Keratinocyte (primary cell): Measurements from ENCODE around the gene CCL15. TPM values are rescaled to one million over a fixed set of nuclear protein-coding genes. Genes with fewer than 3 reads are reported as not detected.

Experiments used
- DNase-seq: peaks from one replicate; pipeline ENCODE4 v3.0.0-alpha.2; 2011; ENCODE audit warnings: low read depth, missing footprints, low spot score
- FAIRE-seq: peaks from 2 replicates; lab custom pipeline; 2011; peaks lifted over from hg19 to GRCh38; lab: Jason Lieb, UNC
- H2AFZ ChIP-seq: 2 replicates; pipeline ENCODE4 v1.6.0; 2012; ENCODE audit warnings: low read length, control low read depth, inconsistent platforms; ENCODE audit not compliant: control insufficient read depth
- H3K27ac ChIP-seq: 2 replicates; pipeline ENCODE4 v1.5.1; 2011; ENCODE audit warnings: low read length; ENCODE audit not compliant: control insufficient read depth, insufficient read depth
- H3K27me3 ChIP-seq: 3 replicates; pipeline ENCODE4 v1.6.0; 2011; ENCODE audit warnings: low read length; ENCODE audit not compliant: control insufficient read depth, insufficient read depth; ENCODE audit errors: extremely low read depth
- H3K36me3 ChIP-seq, 2 experiments: 2 replicates in 1 of 2; 3 replicates in 1 of 2; pipeline ENCODE4 v1.5.1; 2011; ENCODE audit warnings: low read length in 2 of 2, mild to moderate bottlenecking in 1 of 2; ENCODE audit not compliant: control insufficient read depth in 2 of 2, insufficient read depth in 2 of 2; ENCODE audit errors: extremely low read depth in 1 of 2
- H3K4me1 ChIP-seq: 3 replicates; pipeline ENCODE4 v1.5.1; 2011; ENCODE audit warnings: low read length; ENCODE audit not compliant: control insufficient read depth, insufficient read depth; ENCODE audit errors: extremely low read depth
- H3K4me2 ChIP-seq: 3 replicates; pipeline ENCODE4 v1.6.0; 2011; ENCODE audit warnings: low read depth, low read length; ENCODE audit not compliant: control insufficient read depth, insufficient read depth; ENCODE audit errors: extremely low read depth
- H3K4me3 ChIP-seq, 3 experiments: fragments of 200-600 bp in 1 of 3; sonication (generic) in 1 of 3; 2 replicates in 2 of 3; 3 replicates in 1 of 3; pipeline ENCODE4 v1.5.1; 2011 to 2016; ENCODE audit warnings: low read length in 3 of 3, mild to moderate bottlenecking in 3 of 3, control low read depth in 2 of 3, inconsistent platforms in 1 of 3, low read depth in 1 of 3, mixed read lengths in 1 of 3, mixed run types in 1 of 3, moderate library complexity in 1 of 3; ENCODE audit not compliant: control insufficient read depth in 2 of 3, insufficient read depth in 2 of 3; ENCODE audit errors: extremely low read depth in 1 of 3
- H3K79me2 ChIP-seq: 2 replicates; pipeline ENCODE4 v1.6.0; 2012; ENCODE audit warnings: low read length; ENCODE audit not compliant: control insufficient read depth, insufficient read depth
- H3K9ac ChIP-seq: 3 replicates; pipeline ENCODE4 v1.6.0; 2011; ENCODE audit warnings: low read length; ENCODE audit not compliant: control insufficient read depth, insufficient read depth; ENCODE audit errors: extremely low read depth
- H3K9me1 ChIP-seq: 3 replicates; pipeline ENCODE4 v1.6.0; 2011; ENCODE audit warnings: low read length; ENCODE audit not compliant: control insufficient read depth, insufficient read depth; ENCODE audit errors: extremely low read depth
- H3K9me3 ChIP-seq: 2 replicates; pipeline ENCODE4 v1.5.1; 2012; ENCODE audit warnings: low read depth, low read length; ENCODE audit not compliant: control insufficient read depth
- H4K20me1 ChIP-seq: 3 replicates; pipeline ENCODE4 v1.6.0; 2011; ENCODE audit warnings: low read length; ENCODE audit not compliant: control insufficient read depth, insufficient read depth; ENCODE audit errors: extremely low read depth
- CTCF ChIP-seq, 3 experiments: IDR thresholded peaks in 1 of 3; conservative IDR thresholded peaks in 1 of 3; optimal IDR thresholded peaks in 1 of 3; 2 replicates in 2 of 3; 3 replicates in 1 of 3; pipeline versions ENCODE3 to v1.5.1; 2011; ENCODE audit warnings: low read length in 3 of 3, mild to moderate bottlenecking in 3 of 3, moderate library complexity in 2 of 3, control low read depth in 1 of 3, inconsistent platforms in 1 of 3; ENCODE audit not compliant: insufficient read depth in 2 of 3; ENCODE audit errors: extremely low read depth in 1 of 3
- EZH2 ChIP-seq: IDR thresholded peaks from one replicate; pipeline ENCODE4 v1.6.1; 2012; ENCODE audit warnings: inconsistent platforms, mild to moderate bottlenecking, low read length, moderate library complexity
- dilution Hi-C: fragments of 300-500 bp; cut with MboI; formaldehyde crosslinking; loops from one replicate; pipeline ENCODE4 v1.7.0; 2020; ENCODE audit warnings: low sequenced_read_pairs; ENCODE audit not compliant: extremely low pct_ligation_motif_present
- polyA plus RNA-seq, 5 experiments: library from polyadenylated mRNA; depleted of rRNA in 3 of 5; stranded (reverse) in 3 of 5; stranded (forward) in 1 of 5; unstranded in 1 of 5; fragments of >200 nt; gene quantifications; 1 replicate in 1 of 5; 2 replicates in 3 of 5; 3 replicates in 1 of 5; pipeline versions ENCODE4 v1.2.1 to v1.2.3, GENCODE V29; 2011 to 2012; ENCODE audit warnings: missing spikeins in 2 of 5, low read depth in 1 of 5, low replicate concordance in 1 of 5

Gene CCL15
- polyA plus RNA-seq, 1 donor (not counting 4 experiments of a cell fraction or from before 2014, with no cell fraction given): not detected

GRCh38 chr17:36027761-36028160 is 26.4 kb upstream of the CCL15 start:
- Histone ChIP-seq H3K4me1 (peaks cover 10% of the 10 kb centered on the region), H3K9me3 (no peaks in the 10 kb centered on the region), H3K9ac (no peak overlapping the region), H3K27me3 (no peaks in the 10 kb centered on the region), H3K36me3 (no peaks in the 10 kb centered on the region), H3K9me1 (no peaks in the 10 kb centered on the region), H3K27ac (no peak overlapping the region), H4K20me1 (no peaks in the 10 kb centered on the region), H3K79me2 (no peaks in the 10 kb centered on the region), H3K4me3 (no peak overlapping the region), H3K4me2 (no peak overlapping the region), H2AFZ (no peak overlapping the region)
- no peak for DNase-seq
- no peak for FAIRE-seq
- dilution Hi-C loops: no loop called here
- TF ChIP-seq CTCF (optimal IDR thresholded peaks at IDR 0.05 in 1 of 3, IDR thresholded peaks at IDR 0.05 in 1 of 3, conservative IDR thresholded peaks at IDR 0.05 in 1 of 3; ENCODE audit: extremely low read depth in 1 of 3, insufficient read depth in 2 of 3, low read length in 3 of 3) (no peak), EZH2 (no peak)

GRCh38 chr17:36024106-36024869 is 22.9 kb upstream of the CCL15 start:
- Histone ChIP-seq H3K9me3 (no peaks in the 10 kb centered on the region), H3K79me2 (no peaks in the 10 kb centered on the region), H4K20me1 (no peaks in the 10 kb centered on the region), H3K9ac (no peak overlapping the region), H3K4me2 (no peak overlapping the region), H3K4me1 (no peaks in the 10 kb centered on the region), H2AFZ (no peak overlapping the region), H3K4me3 (no peak overlapping the region), H3K27ac (no peak overlapping the region), H3K9me1 (no peaks in the 10 kb centered on the region), H3K27me3 (no peaks in the 10 kb centered on the region), H3K36me3 (no peaks in the 10 kb centered on the region)
- FAIRE-seq: no peak
- DNase-seq: no peak
- dilution Hi-C loops: no loop called here
- TF ChIP-seq EZH2: no peak
- no peak for TF ChIP-seq CTCF (optimal IDR thresholded peaks at IDR 0.05 in 1 of 3, IDR thresholded peaks at IDR 0.05 in 1 of 3, conservative IDR thresholded peaks at IDR 0.05 in 1 of 3; ENCODE audit: extremely low read depth in 1 of 3, insufficient read depth in 2 of 3, low read length in 3 of 3)
